GM21423 (cell line): ENCODE data around the gene XIRP2.

Experiments used
- ATAC-seq: cut with Tn5 transposase; IDR thresholded peaks from one replicate; pipeline ENCODE4 v1.9.1; 2021; ENCODE audit warnings: mild to moderate bottlenecking, moderate library complexity; ENCODE audit not compliant: unreplicated experiment

Gene XIRP2

GRCh38 chr2:166888180-166888579 lies at the start of gene XIRP2:
Gene XIRP2 (plus strand): TSS chr2:166888480. CDS start chr2:166903483, 15,003 bp downstream.
- ATAC-seq, result no peak

- no peak for ATAC-seq
Measured at GRCh38 chr2:166841152-166841551, 47.1 kb upstream of the XIRP2 start.

GRCh38 chr2:166841679-166842078 lies 46.6 kb upstream of the XIRP2 start:
- ATAC-seq, result no peak

GRCh38 chr2:166844111-166844510 lies 44.2 kb upstream of the XIRP2 start:
- ATAC-seq, result no peak

GRCh38 chr2:166862468-166863132 lies 25.7 kb upstream of the XIRP2 start:
- ATAC-seq, result no peak

GRCh38 chr2:166867874-166868514 lies 20.3 kb upstream of the XIRP2 start:
- no peak for ATAC-seq

- no peak for ATAC-seq
Measured at GRCh38 chr2:166870346-166870745, 17.9 kb upstream of the XIRP2 start.

GRCh38 chr2:166881177-166881576 lies 7.1 kb upstream of the XIRP2 start:
- no peak for ATAC-seq

GRCh38 chr2:166882851-166883250 lies 5.4 kb upstream of the XIRP2 start:
- no peak for ATAC-seq

- no peak for ATAC-seq
Measured at GRCh38 chr2:166891727-166892126, 3.4 kb downstream of the XIRP2 start.

GRCh38 chr2:166892397-166892796 lies 4.1 kb downstream of the XIRP2 start:
- ATAC-seq, result no peak

- no peak for ATAC-seq
Measured at GRCh38 chr2:166895243-166895642, 7.0 kb downstream of the XIRP2 start.

- no peak for ATAC-seq
Measured at GRCh38 chr2:166897666-166898065, 9.4 kb downstream of the XIRP2 start.

GRCh38 chr2:166899676-166900075 lies 11.4 kb downstream of the XIRP2 start:
- no peak for ATAC-seq

- no peak for ATAC-seq
Measured at GRCh38 chr2:166900700-166901099, 12.4 kb downstream of the XIRP2 start.

GRCh38 chr2:166901336-166901735 lies 13.1 kb downstream of the XIRP2 start:
- ATAC-seq, result no peak

- no peak for ATAC-seq
Measured at GRCh38 chr2:166916987-166917386, 28.7 kb downstream of the XIRP2 start.

- ATAC-seq, result no peak
Measured at GRCh38 chr2:166917415-166917814, 29.1 kb downstream of the XIRP2 start.

- no peak for ATAC-seq
Measured at GRCh38 chr2:166921261-166921896, 33.1 kb downstream of the XIRP2 start.

GRCh38 chr2:166924967-166925366 lies 36.7 kb downstream of the XIRP2 start:
- ATAC-seq, result no peak

GRCh38 chr2:166926657-166927056 lies 38.4 kb downstream of the XIRP2 start:
- ATAC-seq, result no peak

- no peak for ATAC-seq
Measured at GRCh38 chr2:166932032-166932431, 43.8 kb downstream of the XIRP2 start.
